Neural cell (in vitro differentiated cells): ENCODE results near the gene NFASC. TPM values are rescaled to one million over a fixed set of nuclear protein-coding genes. Genes with fewer than 3 reads are reported as not detected.

Experiments used
- H2AFZ ChIP-seq: fragments of 200-600, 300-800 bp; sonication (generic), shearing (Covaris generic); 2 replicates; pipeline ENCODE4 v1.6.0; 2014; ENCODE audit warnings: low read depth, mild to moderate bottlenecking, antibody characterized with exemption, low read length, moderate library complexity
- H3F3A ChIP-seq: fragments of 200-600 bp; shearing (Covaris generic); 2 replicates; pipeline ENCODE4 v1.6.1; 2016; ENCODE audit warnings: mild to moderate bottlenecking, moderate library complexity, mixed read lengths, antibody characterized with exemption, low read length; ENCODE audit not compliant: insufficient read depth, poor library complexity, severe bottlenecking
- H3K27ac ChIP-seq: fragments of 200-600, 300-800 bp; sonication (generic), shearing (Covaris generic); 2 replicates; pipeline ENCODE4 v1.5.1; 2014; ENCODE audit warnings: mild to moderate bottlenecking, low read length, moderate library complexity
- H3K27me3 ChIP-seq: fragments of 300-800, 200-600 bp; sonication (generic), shearing (Covaris generic); 2 replicates; pipeline ENCODE4 v1.6.0; 2014; ENCODE audit warnings: mild to moderate bottlenecking, low read depth, low read length, moderate library complexity; ENCODE audit not compliant: insufficient read depth
- H3K36me3 ChIP-seq: fragments of 300-800, 200-600 bp; sonication (generic), shearing (Covaris generic); 2 replicates; pipeline ENCODE4 v1.5.1; 2014; ENCODE audit warnings: mild to moderate bottlenecking, antibody characterized with exemption, low read length, moderate library complexity; ENCODE audit not compliant: insufficient read depth
- H3K4me2 ChIP-seq: fragments of 300-800, 200-600 bp; sonication (generic), shearing (Covaris generic); 2 replicates; pipeline ENCODE4 v1.6.0; 2014; ENCODE audit warnings: mild to moderate bottlenecking, low read length
- H3K4me3 ChIP-seq: fragments of 300-800, 200-600 bp; sonication (generic), shearing (Covaris generic); 2 replicates; pipeline ENCODE4 v1.5.1; 2014; ENCODE audit warnings: mild to moderate bottlenecking, low read length, moderate library complexity
- H3K79me2 ChIP-seq: fragments of 200-600 bp; shearing (Covaris generic); replicated peaks from 2 replicates; pipeline ENCODE4 v1.6.0; 2014; ENCODE audit warnings: mild to moderate bottlenecking, low read length, moderate library complexity; ENCODE audit not compliant: insufficient read depth
- H3K9ac ChIP-seq: fragments of 300-800, 200-600 bp; sonication (generic), shearing (Covaris generic); 2 replicates; pipeline ENCODE4 v1.6.1; 2016; ENCODE audit warnings: mild to moderate bottlenecking, low read length, mixed read lengths
- H3K9me2 ChIP-seq: fragments of 200-600 bp; shearing (Covaris generic); 2 replicates; pipeline ENCODE4 v1.6.1; 2016; ENCODE audit warnings: mild to moderate bottlenecking, low read length, mixed read lengths; ENCODE audit not compliant: insufficient read depth
- H3K9me3 ChIP-seq: fragments of 200-600, 300-800 bp; sonication (generic), shearing (Covaris generic); 2 replicates; pipeline ENCODE4 v1.6.1; 2016; ENCODE audit warnings: mild to moderate bottlenecking, mixed run types, low read length, moderate library complexity, mixed read lengths
- H4K20me1 ChIP-seq: fragments of 200-600 bp; shearing (Covaris generic); 2 replicates; pipeline ENCODE4 v1.6.1; 2016; ENCODE audit warnings: mild to moderate bottlenecking, mixed run types; ENCODE audit not compliant: insufficient read depth
- CTCF ChIP-seq: fragments of 450-650 bp; IDR thresholded peaks from 2 replicates; pipeline ENCODE4 v1.5.1; 2014; ENCODE audit warnings: antibody characterized with exemption, mild to moderate bottlenecking, moderate library complexity; ENCODE audit not compliant: poor library complexity, severe bottlenecking
- EP300 ChIP-seq: fragments of 450-650 bp; conservative IDR thresholded peaks from 2 replicates; pipeline ENCODE4 v1.6.1; 2014; ENCODE audit warnings: antibody characterized with exemption, mild to moderate bottlenecking, moderate library complexity; ENCODE audit not compliant: poor library complexity, severe bottlenecking
- EZH2 ChIP-seq: fragments of 200-600, 300-800 bp; shearing (Covaris generic), sonication (generic); IDR thresholded peaks from 2 replicates; pipeline ENCODE4 v1.6.1; 2014; ENCODE audit warnings: antibody characterized with exemption, low read length, borderline replicate concordance, mild to moderate bottlenecking; ENCODE audit not compliant: insufficient read depth, poor library complexity, severe bottlenecking
- MXI1 ChIP-seq: fragments of 450-650 bp; conservative IDR thresholded peaks from 2 replicates; pipeline ENCODE4 v1.6.1; 2014; ENCODE audit warnings: antibody characterized with exemption, mild to moderate bottlenecking; ENCODE audit not compliant: poor library complexity, severe bottlenecking
- POLR2AphosphoS5 ChIP-seq: IDR thresholded peaks from 2 replicates; pipeline ENCODE4 v1.6.1; 2012
- RAD21 ChIP-seq: fragments of 450-650 bp; conservative IDR thresholded peaks from 2 replicates; pipeline ENCODE4 v1.6.1; 2014; ENCODE audit warnings: antibody characterized with exemption, mild to moderate bottlenecking, moderate library complexity
- REST ChIP-seq: IDR thresholded peaks from 2 replicates; pipeline ENCODE4 v1.6.1; 2012; ENCODE audit warnings: borderline replicate concordance
- SMC3 ChIP-seq: fragments of 450-650 bp; conservative IDR thresholded peaks from 2 replicates; pipeline ENCODE4 v1.6.1; 2014; ENCODE audit warnings: antibody characterized with exemption, mild to moderate bottlenecking, moderate library complexity; ENCODE audit not compliant: poor library complexity
- TAF1 ChIP-seq: IDR thresholded peaks from 2 replicates; pipeline ENCODE4 v1.6.1; 2012; ENCODE audit warnings: low read depth
- polyA plus RNA-seq: library from polyadenylated mRNA; depleted of rRNA; stranded (reverse); fragments of >200 nt; gene quantifications from 2 replicates; pipeline ENCODE4 v1.2.3, GENCODE V29; 2014

Gene NFASC
- polyA plus RNA-seq, 1 donor from 2014 or later, result 23.9 TPM

DNA sequence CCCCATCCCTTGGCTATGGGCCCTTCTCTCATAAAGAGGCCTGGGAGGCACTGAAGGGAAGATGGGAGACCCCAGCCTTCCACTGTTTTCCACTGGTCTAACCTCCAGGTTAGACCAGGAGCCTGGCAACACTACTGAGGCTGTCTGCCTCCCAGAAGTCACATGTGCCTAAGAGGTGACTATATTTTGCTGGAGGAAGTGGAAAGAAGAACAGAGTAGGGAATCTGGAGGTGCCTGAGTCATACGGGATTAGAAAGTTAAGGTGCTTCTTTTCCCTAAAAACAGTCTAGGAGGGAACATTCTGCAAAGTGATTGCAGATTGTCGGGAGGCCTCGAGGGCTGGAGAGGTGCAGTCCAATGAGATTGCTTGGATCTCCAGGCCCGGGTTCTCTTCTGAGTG, 4.6 kb downstream of the NFASC start:
- Histone ChIP-seq H3K27ac (no peak overlapping the region), H3K79me2 (peaks cover 23% of the 10 kb centered on the region), H3K36me3 (no peaks in the 10 kb centered on the region), H3F3A (no peaks in the 10 kb centered on the region), H3K9me3 (no peaks in the 10 kb centered on the region), H3K4me3 (no peak overlapping the region), H3K27me3 (no peaks in the 10 kb centered on the region), H4K20me1 (peaks cover 6% of the 10 kb centered on the region), H2AFZ (no peak overlapping the region), H3K9ac (no peak overlapping the region), H3K4me2 (no peak overlapping the region), H3K9me2 (no peaks in the 10 kb centered on the region)
- TF ChIP-seq RAD21, result no peak
- no peak for TF ChIP-seq MXI1
- TF ChIP-seq EP300, result no peak
- TF ChIP-seq SMC3, result no peak
- TF ChIP-seq CTCF, result no peak
- no peak for TF ChIP-seq EZH2
- TF ChIP-seq REST, result no peak
- no peak for TF ChIP-seq POLR2AphosphoS5
- no peak for TF ChIP-seq TAF1

- Histone ChIP-seq H3K27ac (no peak overlapping the region), H4K20me1 (peaks cover 6% of the 10 kb centered on the region), H3K9me2 (no peaks in the 10 kb centered on the region), H3K79me2 (peaks cover 12% of the 10 kb centered on the region), H3K36me3 (no peaks in the 10 kb centered on the region), H3K27me3 (no peaks in the 10 kb centered on the region), H3K9ac (no peak overlapping the region), H3K9me3 (no peaks in the 10 kb centered on the region), H2AFZ (no peak overlapping the region), H3F3A (no peaks in the 10 kb centered on the region), H3K4me2 (no peak overlapping the region), H3K4me3 (no peak overlapping the region)
- TF ChIP-seq RAD21, result no peak
- no peak for TF ChIP-seq EZH2
- no peak for TF ChIP-seq TAF1
- TF ChIP-seq POLR2AphosphoS5, result no peak
- TF ChIP-seq MXI1, result no peak
- TF ChIP-seq EP300, result no peak
- TF ChIP-seq SMC3, result no peak
- TF ChIP-seq CTCF, result no peak
- no peak for TF ChIP-seq REST
Measured at GRCh38 chr1:204878621-204879234, 8.1 kb downstream of the NFASC start.
